Stomach (tissue), 4 donors: ENCODE data around the gene OR10H4.

Experiments
- CTCF ChIP-seq, 7 experiments: fragments of 450-650 bp in 4 of 7; fragments of 200-600 bp in 3 of 7; sonication (generic) in 3 of 7; IDR thresholded peaks; one replicate each; pipeline ENCODE4 v1.5.1; 2016 to 2019; ENCODE audit warnings: antibody characterized with exemption in 7 of 7, control low read depth in 2 of 7, mild to moderate bottlenecking in 1 of 7
- EP300 ChIP-seq: sonication (generic); formaldehyde crosslinking; IDR thresholded peaks from one replicate; pipeline ENCODE4 v1.6.1; 2017; ENCODE audit warnings: antibody characterized with exemption
- POLR2A ChIP-seq, 4 donors: fragments of 450-650 bp; IDR thresholded peaks; one replicate each; pipeline ENCODE4 v1.6.1; 2016; ENCODE audit warnings: antibody characterized with exemption in 4 of 4, control low read depth in 2 of 4, mild to moderate bottlenecking in 1 of 4, moderate library complexity in 1 of 4
- POLR2AphosphoS5 ChIP-seq, 3 donors: sonication (generic); formaldehyde crosslinking; IDR thresholded peaks; one replicate each; pipeline ENCODE4 v1.6.1; 2016; ENCODE audit warnings: antibody characterized with exemption in 3 of 3

- TF ChIP-seq CTCF (IDR thresholded peaks at IDR 0.05) (no peak), EP300 (no peak), POLR2A (IDR thresholded peaks at IDR 0.05) (no peak), POLR2AphosphoS5 (IDR thresholded peaks at IDR 0.05) (no peak)
Measured at GRCh38 chr19:15971224-15971780, 22.5 kb downstream of the OR10H4 start.
